HG02938 (cell line): ENCODE data around the gene CCSER1.

Source experiments
- ATAC-seq: cut with Tn5 transposase; IDR thresholded peaks from one replicate; pipeline ENCODE4 v1.9.1; 2021; ENCODE audit warnings: mild to moderate bottlenecking, moderate library complexity; ENCODE audit not compliant: unreplicated experiment

CCSER1 gene

GRCh38 chr4:90540536-90540935 is 413.3 kb downstream of the CCSER1 start:
- ATAC-seq, result no peak

- ATAC-seq, result no peak
Measured at GRCh38 chr4:90542216-90542615, 415.0 kb downstream of the CCSER1 start.

GRCh38 chr4:90543419-90544170 is 416.4 kb downstream of the CCSER1 start:
- no peak for ATAC-seq

- no peak for ATAC-seq
Measured at GRCh38 chr4:90544532-90545045, 417.4 kb downstream of the CCSER1 start.

- ATAC-seq, result no peak
Measured at GRCh38 chr4:90545380-90545779, 418.2 kb downstream of the CCSER1 start.

- no peak for ATAC-seq
Measured at GRCh38 chr4:90546114-90546513, 418.9 kb downstream of the CCSER1 start.

GRCh38 chr4:90570615-90571014 is 443.4 kb downstream of the CCSER1 start:
- ATAC-seq, result no peak

- ATAC-seq, result no peak
Measured at GRCh38 chr4:90572996-90573395, 445.8 kb downstream of the CCSER1 start.

- ATAC-seq, result no peak
Measured at GRCh38 chr4:90575371-90575770, 448.2 kb downstream of the CCSER1 start.

- no peak for ATAC-seq
Measured at GRCh38 chr4:90580326-90580725, 453.1 kb downstream of the CCSER1 start.

- ATAC-seq, result no peak
Measured at GRCh38 chr4:90582087-90582486, 454.9 kb downstream of the CCSER1 start.

GRCh38 chr4:90584051-90584450 is 456.9 kb downstream of the CCSER1 start:
- ATAC-seq, result no peak

GRCh38 chr4:90585961-90586360 is 458.8 kb downstream of the CCSER1 start:
- ATAC-seq, result no peak

- ATAC-seq, result no peak
Measured at GRCh38 chr4:90586799-90587198, 459.6 kb downstream of the CCSER1 start.

- no peak for ATAC-seq
Measured at GRCh38 chr4:90597927-90598326, 470.7 kb downstream of the CCSER1 start.

- no peak for ATAC-seq
Measured at GRCh38 chr4:90598741-90599140, 471.5 kb downstream of the CCSER1 start.

- ATAC-seq, result no peak
Measured at GRCh38 chr4:90602726-90603125, 475.5 kb downstream of the CCSER1 start.

GRCh38 chr4:90603540-90603939 is 476.3 kb downstream of the CCSER1 start:
- ATAC-seq, result no peak

- ATAC-seq, result no peak
Measured at GRCh38 chr4:90606781-90607180, 479.6 kb downstream of the CCSER1 start.

- ATAC-seq, result no peak
Measured at GRCh38 chr4:90614371-90614770, 487.2 kb downstream of the CCSER1 start.

- no peak for ATAC-seq
Measured at GRCh38 chr4:90621080-90621479, 493.9 kb downstream of the CCSER1 start.

- no peak for ATAC-seq
Measured at GRCh38 chr4:90624781-90625180, 497.6 kb downstream of the CCSER1 start.
